ENCODE results near the gene IMMP2L.

GRCh38 chr7:110897538-110897937 lies 664.8 kb downstream of the IMMP2L start:
- TF ChIP-seq CTCF (IDR thresholded peaks at IDR 0.05) (no peak), POLR2AphosphoS5 (IDR thresholded peaks at IDR 0.05) (no peak), POLR2A (IDR thresholded peaks at IDR 0.05; ENCODE audit: low read depth) (no peak)

Measured in esophagus muscularis mucosa (tissue), 3 donors.